22Rv1 (cell line): Measurements from ENCODE around the gene SMAGP.

ENCODE experiments used
- CTCF ChIP-seq: fragments of 450-650 bp; IDR thresholded peaks from 2 replicates; pipeline ENCODE4 v1.5.1; 2017; ENCODE audit warnings: mild to moderate bottlenecking
- ZFX ChIP-seq: fragments of 450-650 bp; IDR thresholded peaks from 2 replicates; pipeline ENCODE4 v1.6.1; 2017; ENCODE audit warnings: antibody characterized with exemption, borderline replicate concordance

GRCh38 chr12:51210690-51211395, 59.4 kb downstream of the SMAGP start:
- TF ChIP-seq CTCF: no peak
- no peak for TF ChIP-seq ZFX
